Subcutaneous adipose tissue (tissue), 4 donors: ENCODE data around the gene GPHN. TPM values are rescaled to one million over a fixed set of nuclear protein-coding genes. Genes with fewer than 3 reads are reported as not detected.

Experiments
- total RNA-seq, 4 donors: library from RNA; depleted of rRNA; stranded (reverse); fragments of >200 nt; gene quantifications; one replicate each; pipeline ENCODE4 v1.1.0, GENCODE V29; 2016
- TF ChIP-seq, protein P1 (sequence below): fragments of 450-650 bp; IDR thresholded peaks from one replicate; pipeline ENCODE4 v1.5.1; 2016; ENCODE audit warnings: low read depth, mild to moderate bottlenecking, control low read depth, antibody characterized with exemption, moderate library complexity

The GPHN gene
- total RNA-seq, 4 donors from 2014 or later: 18.0 to 38.2 (median 20.5) TPM

DNA sequence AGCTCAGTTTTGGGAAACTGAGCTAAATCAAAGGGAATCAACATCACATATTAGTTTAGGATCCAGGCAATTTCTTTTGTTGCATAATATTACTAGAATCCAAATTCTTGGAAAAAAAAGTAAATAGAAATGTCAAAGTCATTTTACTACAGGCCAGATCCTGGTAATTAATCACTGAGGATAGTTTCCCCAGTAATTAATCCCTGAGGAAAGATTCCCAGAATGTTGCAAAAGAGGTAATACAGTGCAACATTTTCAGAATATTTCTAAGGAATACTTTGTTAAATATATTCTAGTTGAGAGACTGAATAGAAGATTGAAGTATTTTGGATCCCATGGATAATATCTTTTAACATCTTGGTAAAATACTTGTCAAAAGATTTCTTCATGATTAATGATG, 474.3 kb downstream of the GPHN start:
- TF ChIP-seq, protein P1, sequence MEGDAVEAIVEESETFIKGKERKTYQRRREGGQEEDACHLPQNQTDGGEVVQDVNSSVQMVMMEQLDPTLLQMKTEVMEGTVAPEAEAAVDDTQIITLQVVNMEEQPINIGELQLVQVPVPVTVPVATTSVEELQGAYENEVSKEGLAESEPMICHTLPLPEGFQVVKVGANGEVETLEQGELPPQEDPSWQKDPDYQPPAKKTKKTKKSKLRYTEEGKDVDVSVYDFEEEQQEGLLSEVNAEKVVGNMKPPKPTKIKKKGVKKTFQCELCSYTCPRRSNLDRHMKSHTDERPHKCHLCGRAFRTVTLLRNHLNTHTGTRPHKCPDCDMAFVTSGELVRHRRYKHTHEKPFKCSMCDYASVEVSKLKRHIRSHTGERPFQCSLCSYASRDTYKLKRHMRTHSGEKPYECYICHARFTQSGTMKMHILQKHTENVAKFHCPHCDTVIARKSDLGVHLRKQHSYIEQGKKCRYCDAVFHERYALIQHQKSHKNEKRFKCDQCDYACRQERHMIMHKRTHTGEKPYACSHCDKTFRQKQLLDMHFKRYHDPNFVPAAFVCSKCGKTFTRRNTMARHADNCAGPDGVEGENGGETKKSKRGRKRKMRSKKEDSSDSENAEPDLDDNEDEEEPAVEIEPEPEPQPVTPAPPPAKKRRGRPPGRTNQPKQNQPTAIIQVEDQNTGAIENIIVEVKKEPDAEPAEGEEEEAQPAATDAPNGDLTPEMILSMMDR: no peak

DNA sequence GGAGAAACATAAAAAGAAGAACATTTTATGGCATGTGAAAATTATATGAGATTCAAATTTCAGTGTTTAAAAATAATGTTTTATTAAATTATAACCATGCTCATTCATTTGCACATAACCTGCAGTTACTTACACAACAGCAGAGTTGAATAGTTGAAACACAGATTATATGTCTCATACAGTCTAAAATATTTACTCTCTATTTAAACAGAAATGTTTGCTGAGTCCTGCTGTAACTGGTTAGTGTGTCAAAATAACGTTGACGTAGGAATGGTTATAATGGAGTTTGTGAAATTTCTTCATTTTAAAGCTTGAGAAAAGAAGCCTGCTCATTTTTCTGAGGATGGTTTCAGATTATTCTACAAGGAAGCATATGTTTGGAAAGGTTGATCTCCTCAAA, 484.8 kb downstream of the GPHN start:
- TF ChIP-seq, protein P1: no peak

DNA sequence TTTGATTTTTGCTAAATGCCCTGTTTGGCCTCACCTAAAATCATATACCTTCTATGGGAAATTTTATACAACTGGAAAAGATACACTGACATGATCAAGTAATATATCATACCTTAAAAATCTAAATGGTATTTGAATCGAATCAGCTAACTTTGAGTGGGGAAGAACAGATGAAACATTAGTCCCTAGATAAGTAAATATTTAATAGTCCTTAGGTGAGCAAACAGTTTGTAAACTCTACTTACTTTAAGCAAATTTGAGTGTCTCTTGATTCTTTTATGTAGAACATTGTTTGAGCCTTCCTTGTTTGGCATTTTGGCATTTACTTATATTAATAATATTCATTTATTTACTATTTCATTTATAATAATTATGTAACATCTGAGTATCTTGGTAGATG, 485.6 kb downstream of the GPHN start:
- TF ChIP-seq, protein P1: no peak

DNA sequence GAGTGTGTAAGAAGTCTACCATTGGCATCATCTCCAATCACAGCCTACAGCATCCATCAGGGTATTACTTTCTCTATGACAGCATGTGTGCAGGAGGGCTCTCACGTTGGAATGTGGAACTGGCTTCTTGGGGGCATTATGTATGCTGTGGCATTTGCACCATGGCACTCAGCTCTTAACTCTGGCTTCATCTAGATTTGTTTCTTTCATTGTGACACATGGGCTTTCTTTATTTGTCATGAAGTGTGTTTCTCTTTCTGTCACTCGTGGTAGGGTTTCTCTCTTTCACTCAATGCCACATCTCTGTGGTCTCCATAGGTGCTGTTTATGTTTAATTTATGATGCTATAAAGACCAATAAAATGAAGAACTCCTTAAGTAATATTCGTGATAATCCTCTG, 490.1 kb downstream of the GPHN start:
- TF ChIP-seq, protein P1: no peak

DNA sequence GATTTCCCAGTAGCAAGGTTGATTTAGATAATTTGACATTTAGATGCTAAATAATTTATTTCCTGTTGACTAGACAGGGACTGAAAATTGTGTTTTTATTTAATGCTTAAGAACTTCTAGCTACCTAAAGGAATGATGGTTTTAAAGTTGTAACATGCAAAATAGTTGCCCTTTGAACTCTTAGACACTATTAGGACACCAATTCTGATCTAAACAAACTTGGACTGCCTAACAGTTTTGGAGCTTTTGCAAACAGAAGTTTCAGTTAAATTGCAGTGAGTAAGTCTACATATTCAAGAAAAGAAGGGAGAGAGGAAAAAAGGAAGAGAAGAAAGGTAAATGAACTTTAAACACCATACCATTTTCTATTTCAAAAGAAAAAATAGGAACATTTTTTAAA, 492.0 kb downstream of the GPHN start:
- TF ChIP-seq, protein P1: no peak

DNA sequence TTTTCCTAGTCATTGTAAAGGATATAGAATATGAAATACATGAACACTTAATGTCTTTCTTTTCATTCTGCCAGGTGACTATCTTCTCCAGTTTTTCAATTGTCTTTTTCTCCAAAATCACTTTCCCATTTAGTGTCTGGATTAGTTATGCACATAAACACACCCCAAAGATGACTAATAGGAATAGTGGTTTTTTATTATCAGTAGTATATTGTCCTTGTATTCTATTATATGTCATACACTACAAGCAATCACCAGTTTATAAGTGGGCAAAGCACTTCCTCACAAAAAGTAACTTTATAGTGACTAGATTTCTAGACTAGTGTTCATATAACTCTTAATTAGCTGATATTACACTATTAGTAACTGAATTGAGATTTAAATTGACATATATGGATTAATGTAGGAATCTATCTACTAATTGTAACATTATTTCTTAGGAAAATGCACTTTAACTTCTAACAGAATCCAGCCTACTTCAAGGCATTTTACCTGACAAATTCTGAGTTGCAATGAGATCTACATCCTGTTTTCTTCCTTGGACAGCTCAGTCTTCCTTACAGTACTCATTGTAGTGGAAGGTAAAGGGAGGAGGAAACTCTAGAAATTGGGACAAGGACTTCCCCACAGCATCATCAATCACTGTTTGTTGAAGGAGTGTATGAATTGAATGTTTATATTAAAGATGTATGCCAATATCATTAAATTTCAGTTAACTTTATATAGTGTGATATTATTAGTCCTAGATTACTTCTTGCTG, 495.2 kb downstream of the GPHN start:
- TF ChIP-seq, protein P1: no peak

DNA sequence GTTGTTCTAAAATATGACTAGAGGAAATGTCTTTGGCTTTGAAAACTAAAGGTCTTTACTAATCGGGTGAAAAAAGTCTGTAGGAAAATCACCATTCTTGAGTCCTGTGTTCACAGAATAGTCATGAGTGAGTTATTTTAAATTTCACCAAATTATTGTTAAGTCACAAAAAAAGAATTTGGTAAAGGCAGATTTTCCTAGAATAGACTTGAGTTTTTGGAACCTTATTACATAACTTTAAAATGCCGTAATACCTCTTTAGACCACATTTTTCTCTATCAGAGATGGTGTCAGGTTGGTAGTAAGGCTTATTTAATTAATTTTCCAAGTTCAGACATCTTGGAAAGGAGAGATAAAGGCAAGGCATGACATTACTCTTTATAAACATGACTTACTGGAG, 496.6 kb downstream of the GPHN start:
- TF ChIP-seq, protein P1: no peak
